ENCODE measurements around the gene LRP6.

The LRP6 gene

GRCh38 chr12:12286441-12286840 lies 19.6 kb upstream of the LRP6 start:
- H3K4me1 ChIP-seq (ENCODE audit: control insufficient read depth in 5 of 5, insufficient read depth in 5 of 5, low read length in 5 of 5) = peaks cover 0 to 3% (median 0%) of the 10 kb centered on the region in 5 donors
- no peak overlapping the region for H3K4me3 ChIP-seq (ENCODE audit: low read depth in 1 of 5, low read length in 5 of 5)
- H3K9ac ChIP-seq (ENCODE audit: low read length in 5 of 5) = no peak overlapping the region
- H3K27me3 ChIP-seq (ENCODE audit: control insufficient read depth in 5 of 5, insufficient read depth in 4 of 5, low read length in 5 of 5) = peaks cover 0 to 6% (median 2%) of the 10 kb centered on the region in 5 donors
- H3K36me3 ChIP-seq (ENCODE audit: control insufficient read depth in 5 of 5, insufficient read depth in 5 of 5, low read length in 5 of 5) = no peaks in the 10 kb centered on the region
- H3K27ac ChIP-seq (ENCODE audit: low read depth, low read length) = no peak overlapping the region
- no peaks in the 10 kb centered on the region for H3K9me3 ChIP-seq (ENCODE audit: control insufficient read depth in 5 of 5, low read length in 5 of 5)

GRCh38 chr12:12282761-12283425 lies 16.0 kb upstream of the LRP6 start:
- Histone ChIP-seq H3K4me3 (ENCODE audit: low read depth in 1 of 5, low read length in 5 of 5) (no peak overlapping the region), H3K9me3 (ENCODE audit: control insufficient read depth in 5 of 5, low read length in 5 of 5) (no peaks in the 10 kb centered on the region), H3K36me3 (ENCODE audit: control insufficient read depth in 5 of 5, insufficient read depth in 5 of 5, low read length in 5 of 5) (no peaks in the 10 kb centered on the region), H3K9ac (ENCODE audit: low read length in 5 of 5) (no peak overlapping the region), H3K27ac (ENCODE audit: low read depth, low read length) (no peak overlapping the region), H3K27me3 (ENCODE audit: control insufficient read depth in 5 of 5, insufficient read depth in 4 of 5, low read length in 5 of 5) (peaks cover 0 to 6% (median 2%) of the 10 kb centered on the region in 5 donors), H3K4me1 (ENCODE audit: control insufficient read depth in 5 of 5, insufficient read depth in 5 of 5, low read length in 5 of 5) (peaks cover 0 to 3% (median 0%) of the 10 kb centered on the region in 5 donors)

GRCh38 chr12:12282202-12282601 lies 15.4 kb upstream of the LRP6 start:
- Histone ChIP-seq H3K36me3 (ENCODE audit: control insufficient read depth in 5 of 5, insufficient read depth in 5 of 5, low read length in 5 of 5) (no peaks in the 10 kb centered on the region), H3K4me1 (ENCODE audit: control insufficient read depth in 5 of 5, insufficient read depth in 5 of 5, low read length in 5 of 5) (peaks cover 0 to 3% (median 0%) of the 10 kb centered on the region in 5 donors), H3K9me3 (ENCODE audit: control insufficient read depth in 5 of 5, low read length in 5 of 5) (no peaks in the 10 kb centered on the region), H3K4me3 (ENCODE audit: low read depth in 1 of 5, low read length in 5 of 5) (no peak overlapping the region), H3K9ac (ENCODE audit: low read length in 5 of 5) (no peak overlapping the region), H3K27me3 (ENCODE audit: control insufficient read depth in 5 of 5, insufficient read depth in 4 of 5, low read length in 5 of 5) (peaks cover 0 to 6% (median 2%) of the 10 kb centered on the region in 5 donors), H3K27ac (ENCODE audit: low read depth, low read length) (no peak overlapping the region)

GRCh38 chr12:12281134-12281533 lies 14.3 kb upstream of the LRP6 start:
- Histone ChIP-seq H3K36me3 (ENCODE audit: control insufficient read depth in 5 of 5, insufficient read depth in 5 of 5, low read length in 5 of 5) (no peaks in the 10 kb centered on the region), H3K27me3 (ENCODE audit: control insufficient read depth in 5 of 5, insufficient read depth in 4 of 5, low read length in 5 of 5) (peaks cover 0 to 6% (median 2%) of the 10 kb centered on the region in 5 donors), H3K9ac (ENCODE audit: low read length in 5 of 5) (no peak overlapping the region), H3K4me1 (ENCODE audit: control insufficient read depth in 5 of 5, insufficient read depth in 5 of 5, low read length in 5 of 5) (peaks cover 0 to 3% (median 0%) of the 10 kb centered on the region in 5 donors), H3K27ac (ENCODE audit: low read depth, low read length) (no peak overlapping the region), H3K4me3 (ENCODE audit: low read depth in 1 of 5, low read length in 5 of 5) (no peak overlapping the region), H3K9me3 (ENCODE audit: control insufficient read depth in 5 of 5, low read length in 5 of 5) (peaks cover 0 to 2% (median 0%) of the 10 kb centered on the region in 5 donors)

GRCh38 chr12:12278899-12279298 lies 12.1 kb upstream of the LRP6 start:
- no peaks in the 10 kb centered on the region for H3K36me3 ChIP-seq (ENCODE audit: control insufficient read depth in 5 of 5, insufficient read depth in 5 of 5, low read length in 5 of 5)
- peaks cover 0 to 2% (median 0%) of the 10 kb centered on the region in 5 donors for H3K9me3 ChIP-seq (ENCODE audit: control insufficient read depth in 5 of 5, low read length in 5 of 5)
- no peak overlapping the region for H3K4me3 ChIP-seq (ENCODE audit: low read depth in 1 of 5, low read length in 5 of 5)
- H3K27me3 ChIP-seq (ENCODE audit: control insufficient read depth in 5 of 5, insufficient read depth in 4 of 5, low read length in 5 of 5) = peaks cover 0 to 6% (median 2%) of the 10 kb centered on the region in 5 donors
- peaks cover 0 to 3% (median 0%) of the 10 kb centered on the region in 5 donors for H3K4me1 ChIP-seq (ENCODE audit: control insufficient read depth in 5 of 5, insufficient read depth in 5 of 5, low read length in 5 of 5)
- no peak overlapping the region for H3K27ac ChIP-seq (ENCODE audit: low read depth, low read length)
- no peak overlapping the region for H3K9ac ChIP-seq (ENCODE audit: low read length in 5 of 5)

GRCh38 chr12:12275874-12276273 lies 9.0 kb upstream of the LRP6 start:
- Histone ChIP-seq H3K4me3 (ENCODE audit: low read depth in 1 of 5, low read length in 5 of 5) (no peak overlapping the region), H3K9me3 (ENCODE audit: control insufficient read depth in 5 of 5, low read length in 5 of 5) (peaks cover 0 to 2% (median 0%) of the 10 kb centered on the region in 5 donors), H3K9ac (ENCODE audit: low read length in 5 of 5) (no peak overlapping the region), H3K27me3 (ENCODE audit: control insufficient read depth in 5 of 5, insufficient read depth in 4 of 5, low read length in 5 of 5) (no peaks in the 10 kb centered on the region), H3K36me3 (ENCODE audit: control insufficient read depth in 5 of 5, insufficient read depth in 5 of 5, low read length in 5 of 5) (no peaks in the 10 kb centered on the region), H3K27ac (ENCODE audit: low read depth, low read length) (no peak overlapping the region), H3K4me1 (ENCODE audit: control insufficient read depth in 5 of 5, insufficient read depth in 5 of 5, low read length in 5 of 5) (no peaks in the 10 kb centered on the region)

GRCh38 chr12:12273291-12273957 lies 6.6 kb upstream of the LRP6 start:
- H3K9me3 ChIP-seq (ENCODE audit: control insufficient read depth in 5 of 5, low read length in 5 of 5) = peaks cover 0 to 2% (median 0%) of the 10 kb centered on the region in 5 donors
- no peak overlapping the region for H3K4me3 ChIP-seq (ENCODE audit: low read depth in 1 of 5, low read length in 5 of 5)
- H3K36me3 ChIP-seq (ENCODE audit: control insufficient read depth in 5 of 5, insufficient read depth in 5 of 5, low read length in 5 of 5) = no peaks in the 10 kb centered on the region
- no peak overlapping the region for H3K9ac ChIP-seq (ENCODE audit: low read length in 5 of 5)
- no peaks in the 10 kb centered on the region for H3K4me1 ChIP-seq (ENCODE audit: control insufficient read depth in 5 of 5, insufficient read depth in 5 of 5, low read length in 5 of 5)
- no peaks in the 10 kb centered on the region for H3K27me3 ChIP-seq (ENCODE audit: control insufficient read depth in 5 of 5, insufficient read depth in 4 of 5, low read length in 5 of 5)
- no peak overlapping the region for H3K27ac ChIP-seq (ENCODE audit: low read depth, low read length)

- Histone ChIP-seq H3K27ac (ENCODE audit: low read depth, low read length) (no peak overlapping the region), H3K9me3 (ENCODE audit: control insufficient read depth in 5 of 5, low read length in 5 of 5) (peaks cover 0 to 2% (median 0%) of the 10 kb centered on the region in 5 donors), H3K27me3 (ENCODE audit: control insufficient read depth in 5 of 5, insufficient read depth in 4 of 5, low read length in 5 of 5) (no peaks in the 10 kb centered on the region), H3K9ac (ENCODE audit: low read length in 5 of 5) (no peak overlapping the region), H3K4me3 (ENCODE audit: low read depth in 1 of 5, low read length in 5 of 5) (no peak overlapping the region), H3K4me1 (ENCODE audit: control insufficient read depth in 5 of 5, insufficient read depth in 5 of 5, low read length in 5 of 5) (peaks cover 0 to 1% (median under 1%) of the 10 kb centered on the region in 5 donors), H3K36me3 (ENCODE audit: control insufficient read depth in 5 of 5, insufficient read depth in 5 of 5, low read length in 5 of 5) (no peaks in the 10 kb centered on the region)
Measured at GRCh38 chr12:12272869-12273268, 6.0 kb upstream of the LRP6 start.

GRCh38 chr12:12270226-12270625 lies 3.4 kb upstream of the LRP6 start:
- Histone ChIP-seq H3K4me1 (ENCODE audit: control insufficient read depth in 5 of 5, insufficient read depth in 5 of 5, low read length in 5 of 5) (peaks cover 0 to 22% (median 16%) of the 10 kb centered on the region in 5 donors), H3K27me3 (ENCODE audit: control insufficient read depth in 5 of 5, insufficient read depth in 4 of 5, low read length in 5 of 5) (no peaks in the 10 kb centered on the region), H3K27ac (ENCODE audit: low read depth, low read length) (no peak overlapping the region), H3K9ac (ENCODE audit: low read length in 5 of 5) (no peak overlapping the region), H3K9me3 (ENCODE audit: control insufficient read depth in 5 of 5, low read length in 5 of 5) (no peaks in the 10 kb centered on the region), H3K36me3 (ENCODE audit: control insufficient read depth in 5 of 5, insufficient read depth in 5 of 5, low read length in 5 of 5) (no peaks in the 10 kb centered on the region), H3K4me3 (ENCODE audit: low read depth in 1 of 5, low read length in 5 of 5) (no peak overlapping the region)

- H3K4me3 ChIP-seq (ENCODE audit: low read depth in 1 of 5, low read length in 5 of 5) = peak overlapping the region; percentile 67 to 92 (median 80)
- H3K9me3 ChIP-seq (ENCODE audit: control insufficient read depth in 5 of 5, low read length in 5 of 5) = no peaks in the 10 kb centered on the region
- no peak overlapping the region for H3K27ac ChIP-seq (ENCODE audit: low read depth, low read length)
- peaks cover 0 to 32% (median 26%) of the 10 kb centered on the region in 5 donors for H3K4me1 ChIP-seq (ENCODE audit: control insufficient read depth in 5 of 5, insufficient read depth in 5 of 5, low read length in 5 of 5)
- peak overlapping the region; percentile 56 to 99 (median 89) for H3K9ac ChIP-seq (ENCODE audit: low read length in 5 of 5)
- H3K27me3 ChIP-seq (ENCODE audit: control insufficient read depth in 5 of 5, insufficient read depth in 4 of 5, low read length in 5 of 5) = no peaks in the 10 kb centered on the region
- no peaks in the 10 kb centered on the region for H3K36me3 ChIP-seq (ENCODE audit: control insufficient read depth in 5 of 5, insufficient read depth in 5 of 5, low read length in 5 of 5)
Measured at GRCh38 chr12:12267742-12268200, 927 bp upstream of the LRP6 start.

All from subcutaneous abdominal adipose tissue (tissue), 5 donors.